ENCODE results near the gene B4GALT2.

Gene B4GALT2

GRCh38 chr1:44012941-44013609 lies 34.1 kb downstream of the B4GALT2 start:
- DNase-seq = no peak

- DNase-seq = no peak
These were observed 34.9 kb downstream of the B4GALT2 start for GRCh38 chr1:44013949-44014348.

- DNase-seq = no peak
These were observed 35.5 kb downstream of the B4GALT2 start for GRCh38 chr1:44014365-44015104.

- DNase-seq = no peak
These were observed 36.2 kb downstream of the B4GALT2 start for GRCh38 chr1:44015206-44015605.

GRCh38 chr1:44016041-44016889 lies 37.3 kb downstream of the B4GALT2 start:
- DNase-seq = no peak

GRCh38 chr1:44016890-44017400 lies 37.9 kb downstream of the B4GALT2 start:
- DNase-seq = no peak

GRCh38 chr1:44019466-44019948 lies 40.5 kb downstream of the B4GALT2 start:
- no peak for DNase-seq

- no peak for DNase-seq
These were observed 41.5 kb downstream of the B4GALT2 start for GRCh38 chr1:44020464-44020863.

GRCh38 chr1:44021156-44021555 lies 42.1 kb downstream of the B4GALT2 start:
- DNase-seq = no peak

GRCh38 chr1:44021581-44022321 lies 42.7 kb downstream of the B4GALT2 start:
- no peak for DNase-seq

GRCh38 chr1:44024031-44024902 lies 45.3 kb downstream of the B4GALT2 start:
- no peak for DNase-seq

- no peak for DNase-seq
These were observed 46.0 kb downstream of the B4GALT2 start for GRCh38 chr1:44024903-44025525.

GRCh38 chr1:44025816-44026215 lies 46.8 kb downstream of the B4GALT2 start:
- no peak for DNase-seq

GRCh38 chr1:44027320-44027719 lies 48.3 kb downstream of the B4GALT2 start:
- DNase-seq = no peak

- no peak for DNase-seq
These were observed 50.4 kb downstream of the B4GALT2 start for GRCh38 chr1:44029260-44029910.

- DNase-seq = peak; percentile 88
These were observed 51.0 kb downstream of the B4GALT2 start for GRCh38 chr1:44029911-44030604.

- DNase-seq = peak; percentile 23
These were observed 51.7 kb downstream of the B4GALT2 start for GRCh38 chr1:44030605-44031251.

GRCh38 chr1:44031252-44032169 lies 52.5 kb downstream of the B4GALT2 start, which contains the start of gene SLC6A9:
SLC6A9 (minus strand) TSS chr1:44031462; CDS start chr1:44024277, 7,185 bp downstream.
- DNase-seq = peak; percentile 87
